Measurements from ENCODE around the gene POMT2. TPM values are rescaled to one million over a fixed set of nuclear protein-coding genes. Genes with fewer than 3 reads are reported as not detected.

The POMT2 gene
- total RNA-seq, 2 donors from 2014 or later = 9.7 to 11.5 TPM

GRCh38 chr14:77335576-77335975, 14.9 kb upstream of the POMT2 start:
- Histone ChIP-seq H3K27me3 (no peaks in the 10 kb centered on the region), H3K9me3 (no peaks in the 10 kb centered on the region), H3K27ac (no peak overlapping the region), H3K4me3 (no peak overlapping the region), H3K4me1 (no peaks in the 10 kb centered on the region), H3K36me3 (peaks cover 3% of the 10 kb centered on the region)
- DNase-seq (ENCODE audit: low spot score) = no peak
- TF ChIP-seq CTCF (IDR thresholded peaks at IDR 0.05) = no peak

GRCh38 chr14:77329872-77330271, 9.2 kb upstream of the POMT2 start:
- Histone ChIP-seq H3K4me3 (no peak overlapping the region), H3K27ac (no peak overlapping the region), H3K36me3 (no peaks in the 10 kb centered on the region), H3K27me3 (no peaks in the 10 kb centered on the region), H3K9me3 (no peaks in the 10 kb centered on the region), H3K4me1 (no peaks in the 10 kb centered on the region)
- no peak for DNase-seq (ENCODE audit: low spot score)
- TF ChIP-seq CTCF (IDR thresholded peaks at IDR 0.05) = no peak

GRCh38 chr14:77327111-77327510, 6.4 kb upstream of the POMT2 start:
- Histone ChIP-seq H3K27ac (no peak overlapping the region), H3K27me3 (no peaks in the 10 kb centered on the region), H3K4me3 (no peak overlapping the region), H3K4me1 (peaks cover 0 to 4% of the 10 kb centered on the region in 2 donors), H3K36me3 (no peaks in the 10 kb centered on the region), H3K9me3 (no peaks in the 10 kb centered on the region)
- no peak for DNase-seq (ENCODE audit: low spot score)
- TF ChIP-seq CTCF (IDR thresholded peaks at IDR 0.05) = no peak

GRCh38 chr14:77325746-77326094, 5.0 kb upstream of the POMT2 start:
- TF ChIP-seq CTCF (IDR thresholded peaks at IDR 0.05) = no peak
- H3K4me1 ChIP-seq = peaks cover 0 to 7% of the 10 kb centered on the region in 2 donors
- H3K9me3 ChIP-seq = no peaks in the 10 kb centered on the region
- H3K27me3 ChIP-seq = no peaks in the 10 kb centered on the region
- DNase-seq (ENCODE audit: low spot score) = no peak
- no peaks in the 10 kb centered on the region for H3K36me3 ChIP-seq
- H3K4me3 ChIP-seq = no peak overlapping the region
- no peak overlapping the region for H3K27ac ChIP-seq

- no peak for TF ChIP-seq CTCF (IDR thresholded peaks at IDR 0.05)
- H3K4me1 ChIP-seq = peaks cover 0 to 7% of the 10 kb centered on the region in 2 donors
- no peaks in the 10 kb centered on the region for H3K9me3 ChIP-seq
- DNase-seq (ENCODE audit: low spot score) = no peak
- H3K27ac ChIP-seq = no peak overlapping the region
- no peaks in the 10 kb centered on the region for H3K36me3 ChIP-seq
- no peaks in the 10 kb centered on the region for H3K27me3 ChIP-seq
- H3K4me3 ChIP-seq = no peak overlapping the region
Measured at GRCh38 chr14:77324816-77325745, 4.4 kb upstream of the POMT2 start.

All from right atrium auricular region (tissue), 2 donors.